Sigmoid colon (tissue), 7 donors: ENCODE measurements around the gene NRG3. TPM values are rescaled to one million over a fixed set of nuclear protein-coding genes. Genes with fewer than 3 reads are reported as not detected.

Source experiments
- DNase-seq: peaks from one replicate; pipeline ENCODE4 v3.0.0-alpha.2; 2019
- H3K27ac ChIP-seq, 4 donors: fragments of 200-600 bp; sonication (generic); one replicate each; pipeline ENCODE4 v1.5.1; 2016 to 2019; ENCODE audit warnings: mild to moderate bottlenecking in 1 of 4
- H3K27me3 ChIP-seq, 3 donors: fragments of 200-600 bp; sonication (generic); one replicate each; pipeline ENCODE4 v1.5.1; 2019; ENCODE audit warnings: mild to moderate bottlenecking in 1 of 3
- H3K36me3 ChIP-seq, 4 donors: fragments of 200-600 bp; sonication (generic); one replicate each; pipeline ENCODE4 v1.5.1; 2016 to 2019
- H3K4me1 ChIP-seq, 4 donors: fragments of 200-600 bp; sonication (generic); one replicate each; pipeline ENCODE4 v1.5.1; 2017 to 2019
- H3K4me3 ChIP-seq, 4 donors: fragments of 200-600 bp; sonication (generic); one replicate each; pipeline ENCODE4 v1.5.1; 2017 to 2019; ENCODE audit warnings: mild to moderate bottlenecking in 2 of 4, moderate library complexity in 1 of 4
- H3K9me3 ChIP-seq, 4 donors: fragments of 200-600 bp in 3 of 4; sonication (generic) in 3 of 4; one replicate each; pipeline versions ENCODE4 v1.5.1 to v1.6.1; 2013 to 2019
- EP300 ChIP-seq, 4 donors: sonication (generic); formaldehyde crosslinking; IDR thresholded peaks; one replicate each; pipeline ENCODE4 v1.6.1; 2017; ENCODE audit warnings: antibody characterized with exemption in 4 of 4
- POLR2A ChIP-seq, 2 donors: fragments of 450-650 bp; IDR thresholded peaks; one replicate each; pipeline ENCODE4 v1.6.1; 2016; ENCODE audit warnings: antibody characterized with exemption in 2 of 2, mild to moderate bottlenecking in 2 of 2, moderate library complexity in 2 of 2
- POLR2AphosphoS5 ChIP-seq, 4 donors: sonication (generic); formaldehyde crosslinking; IDR thresholded peaks; one replicate each; pipeline ENCODE4 v1.6.1; 2017; ENCODE audit warnings: antibody characterized with exemption in 4 of 4
- WGBS, 2 donors: extraction: QIAGEN DNeasy Blood & Tissue Kit; methylation state at CpG; one replicate each; pipeline ENCODE4 v1.1.7; 2013; 5-methylcytosine and 5-hydroxymethylcytosine counted together
- intact Hi-C: fragments of 100-400 bp; cut with DNase I; formaldehyde crosslinking; loops from one replicate; pipeline ENCODE4 v1.15.1; 2023
- polyA plus RNA-seq, 3 donors: library from polyadenylated mRNA; stranded (reverse); fragments of 200-250 nt; gene quantifications; one replicate each; pipeline ENCODE4 v1.2.3, GENCODE V29; 2013
- total RNA-seq, 4 donors: library from RNA; depleted of rRNA; stranded (reverse); fragments of >200 nt; gene quantifications; one replicate each; pipeline ENCODE4 v1.1.0, GENCODE V29; 2016
- TF ChIP-seq, protein P1 (sequence below), 4 experiments: fragments of 450-650 bp in 3 of 4; fragments of 200-600 bp in 1 of 4; IDR thresholded peaks; one replicate each; pipeline ENCODE4 v1.5.1; 2016 to 2019; ENCODE audit warnings: antibody characterized with exemption in 4 of 4, mild to moderate bottlenecking in 3 of 4, moderate library complexity in 2 of 4
- donor health status: healthy with polysubstance abuse.
- donor health status: Bipolar disorder and iron deficiency.
- donor health status: healthy.

Gene NRG3
- total and polyA plus RNA-seq, 7 donors, result 0.17 to 2.2 (median 0.82) TPM; not detected in 2

DNA sequence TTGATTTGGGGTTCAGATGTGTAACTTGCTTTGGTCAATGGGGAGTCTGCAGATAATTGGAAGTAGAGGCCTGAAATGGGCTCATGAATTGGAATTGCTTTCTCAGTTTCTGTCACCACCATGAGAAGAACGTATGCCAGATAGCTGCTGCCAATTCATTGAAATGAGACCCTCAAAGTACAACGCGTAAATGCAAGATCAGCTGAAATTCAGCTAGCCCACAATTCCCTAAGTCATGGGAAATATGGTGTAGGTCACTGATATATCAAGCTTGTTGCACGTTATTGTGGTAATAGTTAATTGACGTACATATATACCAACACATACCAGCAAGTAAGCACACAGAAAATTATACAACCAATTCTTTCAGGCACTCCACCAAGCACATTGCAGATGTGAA, 520.0 kb downstream of the NRG3 start:
- TF ChIP-seq, protein P1, sequence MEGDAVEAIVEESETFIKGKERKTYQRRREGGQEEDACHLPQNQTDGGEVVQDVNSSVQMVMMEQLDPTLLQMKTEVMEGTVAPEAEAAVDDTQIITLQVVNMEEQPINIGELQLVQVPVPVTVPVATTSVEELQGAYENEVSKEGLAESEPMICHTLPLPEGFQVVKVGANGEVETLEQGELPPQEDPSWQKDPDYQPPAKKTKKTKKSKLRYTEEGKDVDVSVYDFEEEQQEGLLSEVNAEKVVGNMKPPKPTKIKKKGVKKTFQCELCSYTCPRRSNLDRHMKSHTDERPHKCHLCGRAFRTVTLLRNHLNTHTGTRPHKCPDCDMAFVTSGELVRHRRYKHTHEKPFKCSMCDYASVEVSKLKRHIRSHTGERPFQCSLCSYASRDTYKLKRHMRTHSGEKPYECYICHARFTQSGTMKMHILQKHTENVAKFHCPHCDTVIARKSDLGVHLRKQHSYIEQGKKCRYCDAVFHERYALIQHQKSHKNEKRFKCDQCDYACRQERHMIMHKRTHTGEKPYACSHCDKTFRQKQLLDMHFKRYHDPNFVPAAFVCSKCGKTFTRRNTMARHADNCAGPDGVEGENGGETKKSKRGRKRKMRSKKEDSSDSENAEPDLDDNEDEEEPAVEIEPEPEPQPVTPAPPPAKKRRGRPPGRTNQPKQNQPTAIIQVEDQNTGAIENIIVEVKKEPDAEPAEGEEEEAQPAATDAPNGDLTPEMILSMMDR (IDR thresholded peaks at IDR 0.05), result no peak
- no peak for TF ChIP-seq POLR2AphosphoS5 (IDR thresholded peaks at IDR 0.05)
- no peak for TF ChIP-seq EP300 (IDR thresholded peaks at IDR 0.05)
- TF ChIP-seq POLR2A (IDR thresholded peaks at IDR 0.05), result no peak
- no peaks in the 10 kb centered on the region for H3K27me3 ChIP-seq
- intact Hi-C loops, result no loop called here
- WGBS, 2 donors, result 93% methylated on average over 5 of the region's 5 CpGs
- no peaks in the 10 kb centered on the region for H3K9me3 ChIP-seq
- DNase-seq, result no peak
- no peaks in the 10 kb centered on the region for H3K36me3 ChIP-seq
- H3K4me1 ChIP-seq, result no peaks in the 10 kb centered on the region
- no peak overlapping the region for H3K4me3 ChIP-seq
- no peak overlapping the region for H3K27ac ChIP-seq

DNA sequence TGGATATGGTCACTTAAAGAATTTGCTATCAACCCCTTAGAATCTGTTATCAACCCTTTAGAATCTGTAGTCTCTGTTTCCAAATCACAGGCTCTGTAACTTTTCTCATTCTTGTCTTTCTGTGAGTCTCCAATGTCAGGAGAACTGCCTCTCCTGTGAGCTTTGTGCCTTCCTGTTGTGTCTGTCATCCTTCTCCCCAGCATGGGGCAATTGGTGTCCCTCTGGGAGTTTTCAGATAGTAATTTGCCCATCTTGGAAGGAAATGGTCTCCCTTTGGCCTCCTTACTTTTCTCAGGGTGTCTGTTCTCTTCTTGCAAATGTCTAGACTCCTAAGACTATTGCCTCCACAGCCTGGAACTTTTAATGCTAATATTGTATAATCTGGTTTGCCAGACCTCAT, 521.9 kb downstream of the NRG3 start:
- Histone ChIP-seq H3K36me3 (no peaks in the 10 kb centered on the region), H3K4me1 (no peaks in the 10 kb centered on the region), H3K27ac (no peak overlapping the region), H3K4me3 (no peak overlapping the region), H3K27me3 (no peaks in the 10 kb centered on the region), H3K9me3 (no peaks in the 10 kb centered on the region)
- TF ChIP-seq POLR2AphosphoS5 (IDR thresholded peaks at IDR 0.05) (no peak), POLR2A (IDR thresholded peaks at IDR 0.05) (no peak), EP300 (IDR thresholded peaks at IDR 0.05) (no peak)
- TF ChIP-seq, protein P1 (IDR thresholded peaks at IDR 0.05), result no peak
- intact Hi-C loops, result no loop called here
- DNase-seq, result no peak

DNA sequence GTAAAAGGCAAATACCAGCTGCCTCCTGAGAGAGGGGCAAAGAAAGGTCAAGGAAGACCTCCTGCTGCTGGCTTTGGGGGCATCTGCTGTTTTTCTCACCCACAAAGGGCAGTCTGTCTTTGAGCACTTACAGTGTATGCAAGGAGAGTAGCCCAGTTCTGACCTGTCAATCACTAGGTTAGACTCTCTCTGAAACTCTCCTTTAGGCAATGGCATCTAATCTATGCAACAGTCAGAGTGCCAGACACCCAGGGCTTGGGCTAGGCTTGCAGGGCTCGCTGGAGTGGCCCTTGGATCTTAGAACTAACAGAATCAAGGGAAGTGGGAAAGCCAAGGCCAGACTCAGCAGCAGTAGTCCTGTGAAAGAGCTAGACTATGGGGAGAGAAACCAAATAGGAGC, 522.9 kb downstream of the NRG3 start:
- no peak for DNase-seq
- Histone ChIP-seq H3K27me3 (no peaks in the 10 kb centered on the region), H3K4me1 (no peaks in the 10 kb centered on the region), H3K4me3 (no peak overlapping the region), H3K9me3 (no peaks in the 10 kb centered on the region), H3K36me3 (no peaks in the 10 kb centered on the region), H3K27ac (no peak overlapping the region)
- intact Hi-C loops, result no loop called here
- 14 to 32% methylated on average over 1 of the region's 1 CpG for WGBS, 2 donors
- TF ChIP-seq POLR2AphosphoS5 (IDR thresholded peaks at IDR 0.05) (no peak), EP300 (IDR thresholded peaks at IDR 0.05) (no peak)
- TF ChIP-seq, protein P1 (IDR thresholded peaks at IDR 0.05), result no peak

DNA sequence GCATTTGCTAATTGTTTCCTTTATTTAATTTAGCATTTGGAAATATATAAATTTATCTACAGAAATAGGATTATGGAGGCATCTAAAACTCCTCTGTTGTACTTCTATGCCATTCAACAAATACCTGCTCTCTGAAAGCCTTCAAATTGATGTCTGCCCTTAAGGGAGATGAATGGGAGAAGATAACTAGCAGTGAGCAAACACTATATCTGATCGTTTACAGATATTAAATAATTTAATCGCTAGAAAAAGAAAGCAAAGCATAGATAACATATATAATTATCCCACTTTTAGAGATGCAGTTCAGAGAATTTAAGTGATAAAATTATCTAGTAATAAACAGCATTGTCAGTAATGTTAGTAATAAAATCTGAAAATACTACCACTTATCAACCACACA, 524.9 kb downstream of the NRG3 start:
- intact Hi-C loops, result no loop called here
- 52 to 82% methylated on average over 2 of the region's 2 CpGs for WGBS, 2 donors
- no peak overlapping the region for H3K27ac ChIP-seq
- H3K4me3 ChIP-seq, result no peak overlapping the region
- no peak for TF ChIP-seq POLR2A (IDR thresholded peaks at IDR 0.05)
- no peak for TF ChIP-seq EP300 (IDR thresholded peaks at IDR 0.05)
- TF ChIP-seq POLR2AphosphoS5 (IDR thresholded peaks at IDR 0.05), result no peak
- TF ChIP-seq, protein P1 (IDR thresholded peaks at IDR 0.05), result no peak
- H3K36me3 ChIP-seq, result no peaks in the 10 kb centered on the region
- no peaks in the 10 kb centered on the region for H3K4me1 ChIP-seq
- no peak for DNase-seq
- no peaks in the 10 kb centered on the region for H3K9me3 ChIP-seq
- no peaks in the 10 kb centered on the region for H3K27me3 ChIP-seq

DNA sequence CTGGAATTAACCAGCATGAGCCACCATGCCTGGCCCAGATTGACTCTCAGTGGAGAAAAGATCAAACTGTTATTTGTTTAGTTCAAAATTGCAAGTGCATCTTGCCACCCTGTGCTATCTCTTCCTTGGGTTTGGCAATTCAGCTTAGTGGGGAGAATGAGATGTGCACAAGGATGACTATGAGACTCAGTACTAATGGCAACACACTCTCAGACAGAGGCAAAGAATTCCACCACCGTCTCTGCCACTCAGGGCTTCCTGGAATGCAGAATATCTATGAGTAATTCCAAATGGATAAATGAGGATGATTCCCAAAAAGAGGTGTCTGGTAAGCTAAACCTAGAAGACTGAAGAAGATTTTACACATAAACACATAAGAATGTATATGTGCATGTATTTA, 525.8 kb downstream of the NRG3 start:
- Histone ChIP-seq H3K36me3 (no peaks in the 10 kb centered on the region), H3K27ac (no peak overlapping the region), H3K4me1 (no peaks in the 10 kb centered on the region), H3K27me3 (no peaks in the 10 kb centered on the region), H3K9me3 (no peaks in the 10 kb centered on the region), H3K4me3 (no peak overlapping the region)
- TF ChIP-seq EP300 (IDR thresholded peaks at IDR 0.05), result no peak
- TF ChIP-seq POLR2A (IDR thresholded peaks at IDR 0.05), result no peak
- no peak for TF ChIP-seq POLR2AphosphoS5 (IDR thresholded peaks at IDR 0.05)
- TF ChIP-seq, protein P1 (IDR thresholded peaks at IDR 0.05), result no peak
- intact Hi-C loops, result no loop called here
- DNase-seq, result no peak
- WGBS, 2 donors, result 68 to 73% methylated on average over 1 of the region's 1 CpG
